ENCODE data around the gene C1orf21. TPM values are rescaled to one million over a fixed set of nuclear protein-coding genes. Genes with fewer than 3 reads are reported as not detected.

The C1orf21 gene
- total RNA-seq, 1 donor from 2014 or later: 0.09 TPM

DNA sequence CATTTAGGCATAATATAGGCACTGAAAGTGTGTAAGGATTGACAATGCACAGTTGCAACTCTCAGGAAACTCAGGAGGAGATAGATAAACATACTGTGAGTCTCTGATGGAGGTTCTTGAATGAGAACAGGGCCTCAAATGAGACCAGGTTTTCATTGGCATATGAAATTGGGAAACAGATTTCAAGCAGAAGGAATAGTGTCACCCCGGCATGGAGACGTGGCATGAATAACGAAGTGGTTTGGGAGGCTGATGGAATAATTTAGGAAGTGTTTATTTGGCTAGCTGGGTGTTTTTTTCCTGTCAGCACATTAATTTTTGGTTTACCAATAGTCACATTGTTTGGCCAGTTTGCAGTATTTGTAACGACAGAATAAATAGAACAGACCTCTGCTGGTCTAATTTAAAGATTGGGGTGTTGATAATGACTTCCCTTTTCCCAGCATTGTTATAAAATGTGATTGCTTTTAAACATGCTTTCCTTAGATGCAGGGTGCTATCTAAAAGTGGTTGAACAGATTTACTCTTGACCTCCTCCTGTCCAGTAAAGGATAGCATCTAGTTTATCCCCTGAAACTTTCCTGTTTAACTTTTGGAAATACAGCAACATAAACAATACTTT lies 132.0 kb downstream of the C1orf21 start:
- TF ChIP-seq, protein P1, sequence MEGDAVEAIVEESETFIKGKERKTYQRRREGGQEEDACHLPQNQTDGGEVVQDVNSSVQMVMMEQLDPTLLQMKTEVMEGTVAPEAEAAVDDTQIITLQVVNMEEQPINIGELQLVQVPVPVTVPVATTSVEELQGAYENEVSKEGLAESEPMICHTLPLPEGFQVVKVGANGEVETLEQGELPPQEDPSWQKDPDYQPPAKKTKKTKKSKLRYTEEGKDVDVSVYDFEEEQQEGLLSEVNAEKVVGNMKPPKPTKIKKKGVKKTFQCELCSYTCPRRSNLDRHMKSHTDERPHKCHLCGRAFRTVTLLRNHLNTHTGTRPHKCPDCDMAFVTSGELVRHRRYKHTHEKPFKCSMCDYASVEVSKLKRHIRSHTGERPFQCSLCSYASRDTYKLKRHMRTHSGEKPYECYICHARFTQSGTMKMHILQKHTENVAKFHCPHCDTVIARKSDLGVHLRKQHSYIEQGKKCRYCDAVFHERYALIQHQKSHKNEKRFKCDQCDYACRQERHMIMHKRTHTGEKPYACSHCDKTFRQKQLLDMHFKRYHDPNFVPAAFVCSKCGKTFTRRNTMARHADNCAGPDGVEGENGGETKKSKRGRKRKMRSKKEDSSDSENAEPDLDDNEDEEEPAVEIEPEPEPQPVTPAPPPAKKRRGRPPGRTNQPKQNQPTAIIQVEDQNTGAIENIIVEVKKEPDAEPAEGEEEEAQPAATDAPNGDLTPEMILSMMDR (IDR thresholded peaks at IDR 0.05): no peak
- ChIA-PET POLR2A (no interaction called here), CTCF (no interaction called here)
- Mint-ChIP-seq H3K4me1 (no peaks in the 10 kb centered on the region), H3K27me3 (peaks cover 5% of the 10 kb centered on the region), H3K27ac (no peak overlapping the region), H3K9me3 (no peaks in the 10 kb centered on the region), H3K36me3 (ENCODE audit: low read depth) (no peaks in the 10 kb centered on the region), H3K4me3 (no peak overlapping the region)
- intact Hi-C loops (cut with micrococcal nuclease): no loop called here
- no peak for DNase-seq
- ATAC-seq (ENCODE audit: low read depth): no peak

GRCh38 chr1:184520336-184520735 lies 133.5 kb downstream of the C1orf21 start:
- intact Hi-C loops (cut with micrococcal nuclease): no loop called here
- POLR2A ChIA-PET: no interaction called here
- no peaks in the 10 kb centered on the region for H3K9me3 Mint-ChIP-seq
- H3K36me3 Mint-ChIP-seq (ENCODE audit: low read depth): no peaks in the 10 kb centered on the region
- H3K4me1 Mint-ChIP-seq: no peaks in the 10 kb centered on the region
- TF ChIP-seq, protein P1 (IDR thresholded peaks at IDR 0.05): no peak
- no peak overlapping the region for H3K4me3 Mint-ChIP-seq
- DNase-seq (no peak), ATAC-seq (ENCODE audit: low read depth) (no peak)
- no peak overlapping the region for H3K27ac Mint-ChIP-seq
- CTCF ChIA-PET: no interaction called here
- peaks cover 6% of the 10 kb centered on the region for H3K27me3 Mint-ChIP-seq

- POLR2A ChIA-PET: no interaction called here
- Mint-ChIP-seq H3K9me3 (no peaks in the 10 kb centered on the region), H3K4me3 (no peak overlapping the region), H3K4me1 (no peaks in the 10 kb centered on the region), H3K36me3 (ENCODE audit: low read depth) (no peaks in the 10 kb centered on the region), H3K27me3 (peaks cover 6% of the 10 kb centered on the region), H3K27ac (no peak overlapping the region)
- CTCF ChIA-PET: no interaction called here
- intact Hi-C loops (cut with micrococcal nuclease): no loop called here
- TF ChIP-seq, protein P1 (IDR thresholded peaks at IDR 0.05): no peak
- DNase-seq: no peak
- ATAC-seq (ENCODE audit: low read depth): no peak
Observed at GRCh38 chr1:184524248-184524647, 137.4 kb downstream of the C1orf21 start.

GRCh38 chr1:184527402-184527801 lies 140.6 kb downstream of the C1orf21 start:
- intact Hi-C loops (cut with micrococcal nuclease): no loop called here
- H3K9me3 Mint-ChIP-seq: no peaks in the 10 kb centered on the region
- ChIA-PET POLR2A (no interaction called here), CTCF (no interaction called here)
- H3K27me3 Mint-ChIP-seq: peaks cover 6% of the 10 kb centered on the region
- H3K4me1 Mint-ChIP-seq: peaks cover 4% of the 10 kb centered on the region
- TF ChIP-seq, protein P1 (IDR thresholded peaks at IDR 0.05): no peak
- no peak overlapping the region for H3K27ac Mint-ChIP-seq
- H3K4me3 Mint-ChIP-seq: no peak overlapping the region
- no peak for DNase-seq
- H3K36me3 Mint-ChIP-seq (ENCODE audit: low read depth): no peaks in the 10 kb centered on the region
- ATAC-seq (ENCODE audit: low read depth): no peak

- ATAC-seq (ENCODE audit: low read depth): no peak
- ChIA-PET CTCF (no interaction called here), POLR2A (no interaction called here)
- intact Hi-C loops (cut with micrococcal nuclease): no loop called here
- TF ChIP-seq, protein P1 (IDR thresholded peaks at IDR 0.05): no peak
- no peaks in the 10 kb centered on the region for H3K36me3 Mint-ChIP-seq (ENCODE audit: low read depth)
- no peaks in the 10 kb centered on the region for H3K27me3 Mint-ChIP-seq
- no peak overlapping the region for H3K4me3 Mint-ChIP-seq
- DNase-seq: no peak
- peaks cover 11% of the 10 kb centered on the region for H3K4me1 Mint-ChIP-seq
- no peaks in the 10 kb centered on the region for H3K9me3 Mint-ChIP-seq
- no peak overlapping the region for H3K27ac Mint-ChIP-seq
Observed at GRCh38 chr1:184530226-184530625, 143.4 kb downstream of the C1orf21 start.
